HepG2 (cell line): ENCODE data around the gene VWA3B.

Source experiments
- CTCF ChIP-seq: sonication (generic); formaldehyde crosslinking; IDR thresholded peaks from 2 replicates; pipeline ENCODE4 v1.5.0; 2020; ENCODE audit warnings: mild to moderate bottlenecking, missing genetic modification reagents, moderate library complexity
- EP300 ChIP-seq, 3 experiments: sonication (generic) in 1 of 3; formaldehyde crosslinking in 1 of 3; IDR thresholded peaks; 2 replicates each; pipeline versions ENCODE4 v1.5.1 to v1.6.1; 2011 to 2020; ENCODE audit warnings: low read depth in 2 of 3, low read length in 2 of 3, borderline replicate concordance in 1 of 3, improper control_type of control experiment in 1 of 3, mild to moderate bottlenecking in 1 of 3, missing genetic modification reagents in 1 of 3, moderate library complexity in 1 of 3
- NFE2L1 ChIP-seq: sonication (generic); formaldehyde crosslinking; IDR thresholded peaks from 2 replicates; pipeline ENCODE4 v1.4.0; 2020; ENCODE audit warnings: missing genetic modification reagents, mild to moderate bottlenecking, borderline replicate concordance
- TBL1XR1 ChIP-seq: fragments of 150-350 bp; IDR thresholded peaks from 2 replicates; pipeline ENCODE4 v1.6.1; 2014; ENCODE audit warnings: borderline replicate concordance, low read length; ENCODE audit not compliant: partially characterized antibody
- ZFX ChIP-seq: sonication (generic); formaldehyde crosslinking; IDR thresholded peaks from 2 replicates; pipeline ENCODE4 v1.4.0; 2020; ENCODE audit warnings: mild to moderate bottlenecking, low read depth, missing genetic modification reagents, moderate library complexity
- ZNF512 ChIP-seq: sonication (generic); formaldehyde crosslinking; IDR thresholded peaks from 2 replicates; pipeline ENCODE4 v1.4.0; 2020; ENCODE audit warnings: mild to moderate bottlenecking, missing genetic modification reagents
- ZNF563 ChIP-seq: sonication (generic); formaldehyde crosslinking; IDR thresholded peaks from 2 replicates; pipeline ENCODE4 v1.8.0; 2022; ENCODE audit warnings: mild to moderate bottlenecking, moderate library complexity, missing genetic modification reagents

DNA sequence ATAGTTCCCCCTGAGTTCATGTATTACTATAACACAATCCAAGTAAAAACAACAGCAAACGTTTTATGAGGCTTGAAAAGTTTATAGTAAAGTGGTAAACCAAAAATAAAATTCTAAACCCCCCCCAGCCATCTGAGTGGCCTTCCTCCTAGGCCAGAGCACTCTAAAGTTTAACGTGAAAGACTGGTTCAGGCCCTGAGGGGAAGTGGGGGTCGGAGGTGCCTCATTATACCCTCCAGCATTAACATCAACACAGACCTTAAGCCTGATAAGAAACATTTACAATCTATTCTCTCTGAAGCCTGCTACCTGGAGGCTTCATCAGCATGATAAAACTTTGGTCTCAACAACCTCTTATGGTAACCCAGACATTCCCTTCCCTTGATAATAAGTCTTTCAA, 230.2 kb downstream of the VWA3B start:
- TF ChIP-seq TBL1XR1 (no peak), ZNF563 (CRISPR knock-in tag) (no peak), EP300 (IDR thresholded peaks at IDR 0.05; ENCODE audit: low read depth in 2 of 2, low read length in 2 of 2) (no peak), EP300 (CRISPR knock-in tag; IDR thresholded peaks at IDR 0.05; ENCODE audit: borderline replicate concordance) (no peak), CTCF (no peak), NFE2L1 (CRISPR knock-in tag) (no peak), ZFX (no peak), ZNF512 (CRISPR knock-in tag) (no peak)
